AG09319 (cell line): ENCODE measurements around the gene TMEM178A.
"Not testable (repeated sequence)": the region's sequence is repeated elsewhere in the genome, so short reads cannot be mapped to it uniquely, and the experiment has no call there.

Experiments
- DNase-seq: peaks from one replicate; pipeline ENCODE4 v3.0.0-alpha.2; 2010; ENCODE audit warnings: low read depth; ENCODE audit errors: extremely low read depth
- CTCF ChIP-seq: IDR thresholded peaks from 2 replicates; pipeline ENCODE4 v1.5.1; 2011; ENCODE audit warnings: low read depth, mild to moderate bottlenecking, inconsistent platforms, low read length, moderate library complexity

Gene TMEM178A

GRCh38 chr2:39720970-39721369 lies 55.3 kb downstream of the TMEM178A start:
- TF ChIP-seq CTCF = no peak
- DNase-seq = no peak

GRCh38 chr2:39723497-39723896 lies 57.8 kb downstream of the TMEM178A start:
- no peak for DNase-seq
- no peak for TF ChIP-seq CTCF

- no peak for TF ChIP-seq CTCF
- DNase-seq = no peak
These were observed 58.5 kb downstream of the TMEM178A start for GRCh38 chr2:39723946-39724827.

- TF ChIP-seq CTCF = no peak
- no peak for DNase-seq
These were observed 59.1 kb downstream of the TMEM178A start for GRCh38 chr2:39724828-39725144.

DNA sequence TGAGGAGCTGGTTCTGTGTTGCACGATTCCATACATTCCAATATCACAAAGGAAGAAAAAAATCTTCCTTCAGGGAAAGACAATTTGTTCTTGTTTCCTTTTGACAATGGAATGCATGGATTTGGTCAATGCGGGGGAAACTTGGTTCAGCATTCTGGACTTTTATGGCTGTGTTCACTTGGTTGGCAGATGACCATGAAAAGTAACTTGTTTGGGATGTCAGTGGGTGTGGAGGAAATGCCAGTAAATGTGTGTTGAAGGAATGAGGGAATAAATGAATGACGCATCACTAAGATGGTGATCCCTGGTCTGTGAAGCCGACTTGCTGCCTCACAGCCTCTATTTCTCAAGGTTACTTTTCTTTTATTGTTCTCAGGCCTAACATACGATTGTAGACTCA lies 59.7 kb downstream of the TMEM178A start:
- TF ChIP-seq CTCF = no peak
- no peak for DNase-seq

- not testable (repeated sequence) for DNase-seq
These were observed 62.4 kb downstream of the TMEM178A start for GRCh38 chr2:39728085-39728484.

- DNase-seq = no peak
- peak; percentile 45 for TF ChIP-seq CTCF
These were observed 63.2 kb downstream of the TMEM178A start for GRCh38 chr2:39728941-39729351.

- TF ChIP-seq CTCF = no peak
These were observed 64.6 kb downstream of the TMEM178A start for GRCh38 chr2:39730276-39730675.

More at GRCh38 chr2:39730276-39730675, 64.6 kb downstream of the TMEM178A start:
- DNase-seq = no peak
